GM23338 (cell line): ENCODE measurements around the gene SP140L. TPM values are rescaled to one million over a fixed set of nuclear protein-coding genes. Genes with fewer than 3 reads are reported as not detected.

Experiments used
- ATAC-seq: fragments of 200-7000 bp; cut with Tn5 transposase; 3 replicates; pipeline ENCODE4 v1.9.1; 2020
- DNase-seq: peaks from one replicate; pipeline ENCODE4 v3.0.0-alpha.2; 2015; ENCODE audit warnings: low spot score
- H2AFZ ChIP-seq: fragments of 200-600 bp; sonication (generic); 2 replicates; pipeline ENCODE4 v1.8.0; 2016; ENCODE audit warnings: antibody characterized with exemption, mild to moderate bottlenecking, moderate library complexity
- H3F3A ChIP-seq: fragments of 200-600 bp; sonication (generic); replicated peaks from 2 replicates; pipeline ENCODE4 v1.8.0; 2017; ENCODE audit warnings: antibody characterized with exemption, mixed run types, low read depth
- H3K27ac ChIP-seq: fragments of 200-600 bp; sonication (generic); 2 replicates; pipeline ENCODE4 v1.6.1; 2016; ENCODE audit warnings: low read depth
- H3K27me3 ChIP-seq: fragments of 200-600 bp; sonication (generic); 2 replicates; pipeline ENCODE4 v1.8.0; 2016; ENCODE audit warnings: mild to moderate bottlenecking, mixed run types, moderate library complexity; ENCODE audit not compliant: insufficient read depth
- H3K36me3 ChIP-seq: fragments of 200-600 bp; sonication (generic); 2 replicates; pipeline ENCODE4 v1.8.0; 2016; ENCODE audit warnings: mild to moderate bottlenecking; ENCODE audit not compliant: insufficient read depth
- H3K4me1 ChIP-seq: fragments of 200-600 bp; sonication (generic); 2 replicates; pipeline ENCODE4 v1.8.0; 2016; ENCODE audit warnings: mild to moderate bottlenecking, moderate library complexity; ENCODE audit not compliant: insufficient read depth
- H3K4me2 ChIP-seq: fragments of 200-600 bp; sonication (generic); 2 replicates; pipeline ENCODE4 v1.7.1; 2017; ENCODE audit warnings: mixed run types
- H3K4me3 ChIP-seq: fragments of 200-600 bp; sonication (generic); 2 replicates; pipeline ENCODE4 v1.6.1; 2016; ENCODE audit warnings: mixed run types
- H3K79me2 ChIP-seq: fragments of 200-600 bp; sonication (generic); replicated peaks from 2 replicates; pipeline ENCODE4 v1.8.0; 2017; ENCODE audit warnings: mild to moderate bottlenecking; ENCODE audit not compliant: insufficient read depth
- H3K9me2 ChIP-seq: fragments of 200-600 bp; sonication (generic); 2 replicates; pipeline ENCODE4 v1.8.0; 2017; ENCODE audit not compliant: insufficient read depth
- H4K20me1 ChIP-seq: fragments of 200-600 bp; sonication (generic); replicated peaks from 2 replicates; pipeline ENCODE4 v1.8.0; 2017; ENCODE audit warnings: mild to moderate bottlenecking; ENCODE audit not compliant: insufficient read depth
- H3K27ac Mint-ChIP-seq: 2 replicates; pipeline ENCODE4 v1.8.0; 2020; ENCODE audit warnings: inconsistent platforms, mild to moderate bottlenecking, moderate library complexity, mixed read lengths
- H3K27me3 Mint-ChIP-seq: 3 replicates; pipeline ENCODE4 v1.8.0; 2022; ENCODE audit warnings: low read depth, mild to moderate bottlenecking, moderate library complexity, mixed read lengths, inconsistent platforms; ENCODE audit not compliant: insufficient read depth, poor library complexity
- H3K36me3 Mint-ChIP-seq: 3 replicates; pipeline ENCODE4 v1.8.0; 2021; ENCODE audit warnings: low read depth, mild to moderate bottlenecking, inconsistent platforms, moderate library complexity, mixed read lengths
- H3K4me1 Mint-ChIP-seq: 3 replicates; pipeline ENCODE4 v1.8.0; 2020; ENCODE audit warnings: mild to moderate bottlenecking, inconsistent platforms, mixed read lengths
- H3K4me3 Mint-ChIP-seq: 3 replicates; pipeline ENCODE4 v1.8.0; 2021; ENCODE audit warnings: moderate library complexity, mild to moderate bottlenecking, inconsistent platforms, mixed read lengths
- H3K9me3 Mint-ChIP-seq: 3 replicates; pipeline ENCODE4 v1.8.0; 2020; ENCODE audit warnings: moderate library complexity, mild to moderate bottlenecking, inconsistent platforms, mixed read lengths
- CREB1 ChIP-seq: fragments of 250-450 bp; sonication (Bioruptor Pico); IDR thresholded peaks from 2 replicates; pipeline ENCODE4 v1.5.0; 2020; ENCODE audit warnings: low read depth, mild to moderate bottlenecking, moderate library complexity
- EZH2 ChIP-seq: fragments of 200-600 bp; sonication (generic); IDR thresholded peaks from one replicate; pipeline ENCODE4 v1.8.0; 2017; ENCODE audit warnings: antibody characterized with exemption, mild to moderate bottlenecking, low read depth; ENCODE audit not compliant: unreplicated experiment
- EZH2phosphoT487 ChIP-seq: fragments of 200-600 bp; sonication (generic); IDR thresholded peaks from one replicate; pipeline ENCODE4 v1.8.1; 2018; ENCODE audit warnings: antibody characterized with exemption; ENCODE audit not compliant: unreplicated experiment
- JUNB ChIP-seq: IDR thresholded peaks from one replicate; pipeline ENCODE4 v1.6.1; 2016; ENCODE audit warnings: antibody characterized with exemption; ENCODE audit not compliant: unreplicated experiment
- NANOG ChIP-seq: IDR thresholded peaks from 2 replicates; pipeline ENCODE4 v1.6.1; 2016; ENCODE audit warnings: antibody characterized with exemption, borderline replicate concordance
- POLR2AphosphoS5 ChIP-seq: IDR thresholded peaks from 2 replicates; pipeline ENCODE4 v1.6.1; 2016; ENCODE audit warnings: antibody characterized with exemption, low read depth
- STAT1 ChIP-seq: IDR thresholded peaks from one replicate; pipeline ENCODE4 v1.6.1; 2016; ENCODE audit warnings: antibody characterized with exemption; ENCODE audit not compliant: unreplicated experiment
- ZNF114 ChIP-seq: fragments of 250-450 bp; sonication (Bioruptor Pico); IDR thresholded peaks from 2 replicates; pipeline ENCODE4 v1.5.0; 2020; ENCODE audit warnings: mild to moderate bottlenecking, moderate library complexity
- ZNF331 ChIP-seq: fragments of 250-450 bp; sonication (Bioruptor Pico); IDR thresholded peaks from 2 replicates; pipeline ENCODE4 v1.5.0; 2020; ENCODE audit warnings: low read depth, mild to moderate bottlenecking, moderate library complexity
- polyA plus RNA-seq: library from polyadenylated mRNA; unstranded; fragments of >200 nt; fragmentation: Nextera tagmentation; extraction: Ambion mirVana; gene quantifications from 2 replicates; pipeline ENCODE4 v1.2.1, GENCODE V29; 2016
- total RNA-seq: library from RNA; depleted of rRNA; stranded (reverse); fragments of >200 nt; shearing (Covaris generic); gene quantifications from 2 replicates; pipeline ENCODE4 v1.2.3, GENCODE V29; 2014
- TF ChIP-seq, protein P1 (sequence below): IDR thresholded peaks from 2 replicates; pipeline ENCODE4 v1.6.1; 2016; ENCODE audit warnings: antibody characterized with exemption
- TF ChIP-seq, protein P2 (sequence below): IDR thresholded peaks from one replicate; pipeline ENCODE4 v1.6.1; 2018; ENCODE audit warnings: antibody characterized with exemption; ENCODE audit not compliant: unreplicated experiment
- TF ChIP-seq, protein P3 (sequence below), 2 experiments: fragments of 200-600 bp in 1 of 2; sonication (generic) in 1 of 2; conservative IDR thresholded peaks; 2 replicates each; pipeline versions ENCODE4 v1.5.1 to v1.6.1; 2016 to 2017; ENCODE audit warnings: antibody characterized with exemption in 2 of 2, low read depth in 2 of 2, mild to moderate bottlenecking in 2 of 2, moderate library complexity in 1 of 2
- TF ChIP-seq, protein P4 (sequence below): fragments of 250-450 bp; sonication (Bioruptor Pico); IDR thresholded peaks from 2 replicates; pipeline ENCODE4 v1.5.0; 2020; ENCODE audit warnings: mild to moderate bottlenecking, moderate library complexity

Gene SP140L
- total and polyA plus RNA-seq, 2 experiments from 2014 or later: 1.3 to 1.7 TPM

DNA sequence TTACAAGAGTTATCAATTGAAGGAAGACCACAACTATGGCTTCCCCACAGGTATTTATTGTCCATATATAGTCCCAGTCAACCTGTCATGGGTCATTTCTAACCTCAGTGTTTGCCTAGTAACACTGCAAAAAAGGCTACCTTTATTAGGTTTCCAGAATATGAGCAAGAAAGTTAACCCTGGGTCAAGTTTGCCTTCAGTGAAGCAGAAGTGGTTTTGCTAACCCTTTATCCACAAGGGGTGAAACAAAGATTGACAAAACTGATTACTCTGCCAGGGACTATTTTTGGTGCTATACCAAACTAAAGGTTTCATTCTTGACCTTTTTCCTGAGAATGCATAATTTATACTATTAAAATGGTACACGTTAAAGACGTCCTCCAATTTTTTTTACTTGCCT, 117.8 kb downstream of the SP140L start:
- Histone ChIP-seq H3K4me3 (no peak overlapping the region), H3K36me3 (no peaks in the 10 kb centered on the region), H3K4me2 (no peak overlapping the region), H3K4me1 (no peaks in the 10 kb centered on the region; the same call in 1 of the 2 replicates), H3K79me2 (no peaks in the 10 kb centered on the region), H4K20me1 (no peaks in the 10 kb centered on the region), H3K9me2 (peaks cover 15% of the 10 kb centered on the region; the same call in 1 of the 2 replicates), H3K27ac (no peak overlapping the region), H2AFZ (no peak overlapping the region), H3F3A (no peaks in the 10 kb centered on the region), H3K27me3 (no peaks in the 10 kb centered on the region)
- Mint-ChIP-seq H3K27me3 (no peaks in the 10 kb centered on the region), H3K9me3 (peaks cover 3% of the 10 kb centered on the region; the same call in 1 of the 3 replicates), H3K36me3 (no peaks in the 10 kb centered on the region), H3K4me1 (peaks cover 8% of the 10 kb centered on the region), H3K27ac (no peak overlapping the region), H3K4me3 (no peak overlapping the region)
- DNase-seq (no peak), ATAC-seq (no peak)
- TF ChIP-seq EZH2: no peak
- TF ChIP-seq ZNF331 (CRISPR knock-in tag): no peak
- TF ChIP-seq JUNB: no peak
- TF ChIP-seq, protein P1, sequence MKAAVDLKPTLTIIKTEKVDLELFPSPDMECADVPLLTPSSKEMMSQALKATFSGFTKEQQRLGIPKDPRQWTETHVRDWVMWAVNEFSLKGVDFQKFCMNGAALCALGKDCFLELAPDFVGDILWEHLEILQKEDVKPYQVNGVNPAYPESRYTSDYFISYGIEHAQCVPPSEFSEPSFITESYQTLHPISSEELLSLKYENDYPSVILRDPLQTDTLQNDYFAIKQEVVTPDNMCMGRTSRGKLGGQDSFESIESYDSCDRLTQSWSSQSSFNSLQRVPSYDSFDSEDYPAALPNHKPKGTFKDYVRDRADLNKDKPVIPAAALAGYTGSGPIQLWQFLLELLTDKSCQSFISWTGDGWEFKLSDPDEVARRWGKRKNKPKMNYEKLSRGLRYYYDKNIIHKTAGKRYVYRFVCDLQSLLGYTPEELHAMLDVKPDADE: no peak
- TF ChIP-seq CREB1 (CRISPR knock-in tag): no peak
- TF ChIP-seq, protein P2, sequence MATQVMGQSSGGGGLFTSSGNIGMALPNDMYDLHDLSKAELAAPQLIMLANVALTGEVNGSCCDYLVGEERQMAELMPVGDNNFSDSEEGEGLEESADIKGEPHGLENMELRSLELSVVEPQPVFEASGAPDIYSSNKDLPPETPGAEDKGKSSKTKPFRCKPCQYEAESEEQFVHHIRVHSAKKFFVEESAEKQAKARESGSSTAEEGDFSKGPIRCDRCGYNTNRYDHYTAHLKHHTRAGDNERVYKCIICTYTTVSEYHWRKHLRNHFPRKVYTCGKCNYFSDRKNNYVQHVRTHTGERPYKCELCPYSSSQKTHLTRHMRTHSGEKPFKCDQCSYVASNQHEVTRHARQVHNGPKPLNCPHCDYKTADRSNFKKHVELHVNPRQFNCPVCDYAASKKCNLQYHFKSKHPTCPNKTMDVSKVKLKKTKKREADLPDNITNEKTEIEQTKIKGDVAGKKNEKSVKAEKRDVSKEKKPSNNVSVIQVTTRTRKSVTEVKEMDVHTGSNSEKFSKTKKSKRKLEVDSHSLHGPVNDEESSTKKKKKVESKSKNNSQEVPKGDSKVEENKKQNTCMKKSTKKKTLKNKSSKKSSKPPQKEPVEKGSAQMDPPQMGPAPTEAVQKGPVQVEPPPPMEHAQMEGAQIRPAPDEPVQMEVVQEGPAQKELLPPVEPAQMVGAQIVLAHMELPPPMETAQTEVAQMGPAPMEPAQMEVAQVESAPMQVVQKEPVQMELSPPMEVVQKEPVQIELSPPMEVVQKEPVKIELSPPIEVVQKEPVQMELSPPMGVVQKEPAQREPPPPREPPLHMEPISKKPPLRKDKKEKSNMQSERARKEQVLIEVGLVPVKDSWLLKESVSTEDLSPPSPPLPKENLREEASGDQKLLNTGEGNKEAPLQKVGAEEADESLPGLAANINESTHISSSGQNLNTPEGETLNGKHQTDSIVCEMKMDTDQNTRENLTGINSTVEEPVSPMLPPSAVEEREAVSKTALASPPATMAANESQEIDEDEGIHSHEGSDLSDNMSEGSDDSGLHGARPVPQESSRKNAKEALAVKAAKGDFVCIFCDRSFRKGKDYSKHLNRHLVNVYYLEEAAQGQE: no peak
- no peak for TF ChIP-seq ZNF114 (CRISPR knock-in tag)
- TF ChIP-seq EZH2phosphoT487: no peak
- TF ChIP-seq, protein P3, sequence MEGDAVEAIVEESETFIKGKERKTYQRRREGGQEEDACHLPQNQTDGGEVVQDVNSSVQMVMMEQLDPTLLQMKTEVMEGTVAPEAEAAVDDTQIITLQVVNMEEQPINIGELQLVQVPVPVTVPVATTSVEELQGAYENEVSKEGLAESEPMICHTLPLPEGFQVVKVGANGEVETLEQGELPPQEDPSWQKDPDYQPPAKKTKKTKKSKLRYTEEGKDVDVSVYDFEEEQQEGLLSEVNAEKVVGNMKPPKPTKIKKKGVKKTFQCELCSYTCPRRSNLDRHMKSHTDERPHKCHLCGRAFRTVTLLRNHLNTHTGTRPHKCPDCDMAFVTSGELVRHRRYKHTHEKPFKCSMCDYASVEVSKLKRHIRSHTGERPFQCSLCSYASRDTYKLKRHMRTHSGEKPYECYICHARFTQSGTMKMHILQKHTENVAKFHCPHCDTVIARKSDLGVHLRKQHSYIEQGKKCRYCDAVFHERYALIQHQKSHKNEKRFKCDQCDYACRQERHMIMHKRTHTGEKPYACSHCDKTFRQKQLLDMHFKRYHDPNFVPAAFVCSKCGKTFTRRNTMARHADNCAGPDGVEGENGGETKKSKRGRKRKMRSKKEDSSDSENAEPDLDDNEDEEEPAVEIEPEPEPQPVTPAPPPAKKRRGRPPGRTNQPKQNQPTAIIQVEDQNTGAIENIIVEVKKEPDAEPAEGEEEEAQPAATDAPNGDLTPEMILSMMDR (conservative IDR thresholded peaks at IDR 0.05; ENCODE audit: low read depth in 2 of 2): no peak
- TF ChIP-seq, protein P4, sequence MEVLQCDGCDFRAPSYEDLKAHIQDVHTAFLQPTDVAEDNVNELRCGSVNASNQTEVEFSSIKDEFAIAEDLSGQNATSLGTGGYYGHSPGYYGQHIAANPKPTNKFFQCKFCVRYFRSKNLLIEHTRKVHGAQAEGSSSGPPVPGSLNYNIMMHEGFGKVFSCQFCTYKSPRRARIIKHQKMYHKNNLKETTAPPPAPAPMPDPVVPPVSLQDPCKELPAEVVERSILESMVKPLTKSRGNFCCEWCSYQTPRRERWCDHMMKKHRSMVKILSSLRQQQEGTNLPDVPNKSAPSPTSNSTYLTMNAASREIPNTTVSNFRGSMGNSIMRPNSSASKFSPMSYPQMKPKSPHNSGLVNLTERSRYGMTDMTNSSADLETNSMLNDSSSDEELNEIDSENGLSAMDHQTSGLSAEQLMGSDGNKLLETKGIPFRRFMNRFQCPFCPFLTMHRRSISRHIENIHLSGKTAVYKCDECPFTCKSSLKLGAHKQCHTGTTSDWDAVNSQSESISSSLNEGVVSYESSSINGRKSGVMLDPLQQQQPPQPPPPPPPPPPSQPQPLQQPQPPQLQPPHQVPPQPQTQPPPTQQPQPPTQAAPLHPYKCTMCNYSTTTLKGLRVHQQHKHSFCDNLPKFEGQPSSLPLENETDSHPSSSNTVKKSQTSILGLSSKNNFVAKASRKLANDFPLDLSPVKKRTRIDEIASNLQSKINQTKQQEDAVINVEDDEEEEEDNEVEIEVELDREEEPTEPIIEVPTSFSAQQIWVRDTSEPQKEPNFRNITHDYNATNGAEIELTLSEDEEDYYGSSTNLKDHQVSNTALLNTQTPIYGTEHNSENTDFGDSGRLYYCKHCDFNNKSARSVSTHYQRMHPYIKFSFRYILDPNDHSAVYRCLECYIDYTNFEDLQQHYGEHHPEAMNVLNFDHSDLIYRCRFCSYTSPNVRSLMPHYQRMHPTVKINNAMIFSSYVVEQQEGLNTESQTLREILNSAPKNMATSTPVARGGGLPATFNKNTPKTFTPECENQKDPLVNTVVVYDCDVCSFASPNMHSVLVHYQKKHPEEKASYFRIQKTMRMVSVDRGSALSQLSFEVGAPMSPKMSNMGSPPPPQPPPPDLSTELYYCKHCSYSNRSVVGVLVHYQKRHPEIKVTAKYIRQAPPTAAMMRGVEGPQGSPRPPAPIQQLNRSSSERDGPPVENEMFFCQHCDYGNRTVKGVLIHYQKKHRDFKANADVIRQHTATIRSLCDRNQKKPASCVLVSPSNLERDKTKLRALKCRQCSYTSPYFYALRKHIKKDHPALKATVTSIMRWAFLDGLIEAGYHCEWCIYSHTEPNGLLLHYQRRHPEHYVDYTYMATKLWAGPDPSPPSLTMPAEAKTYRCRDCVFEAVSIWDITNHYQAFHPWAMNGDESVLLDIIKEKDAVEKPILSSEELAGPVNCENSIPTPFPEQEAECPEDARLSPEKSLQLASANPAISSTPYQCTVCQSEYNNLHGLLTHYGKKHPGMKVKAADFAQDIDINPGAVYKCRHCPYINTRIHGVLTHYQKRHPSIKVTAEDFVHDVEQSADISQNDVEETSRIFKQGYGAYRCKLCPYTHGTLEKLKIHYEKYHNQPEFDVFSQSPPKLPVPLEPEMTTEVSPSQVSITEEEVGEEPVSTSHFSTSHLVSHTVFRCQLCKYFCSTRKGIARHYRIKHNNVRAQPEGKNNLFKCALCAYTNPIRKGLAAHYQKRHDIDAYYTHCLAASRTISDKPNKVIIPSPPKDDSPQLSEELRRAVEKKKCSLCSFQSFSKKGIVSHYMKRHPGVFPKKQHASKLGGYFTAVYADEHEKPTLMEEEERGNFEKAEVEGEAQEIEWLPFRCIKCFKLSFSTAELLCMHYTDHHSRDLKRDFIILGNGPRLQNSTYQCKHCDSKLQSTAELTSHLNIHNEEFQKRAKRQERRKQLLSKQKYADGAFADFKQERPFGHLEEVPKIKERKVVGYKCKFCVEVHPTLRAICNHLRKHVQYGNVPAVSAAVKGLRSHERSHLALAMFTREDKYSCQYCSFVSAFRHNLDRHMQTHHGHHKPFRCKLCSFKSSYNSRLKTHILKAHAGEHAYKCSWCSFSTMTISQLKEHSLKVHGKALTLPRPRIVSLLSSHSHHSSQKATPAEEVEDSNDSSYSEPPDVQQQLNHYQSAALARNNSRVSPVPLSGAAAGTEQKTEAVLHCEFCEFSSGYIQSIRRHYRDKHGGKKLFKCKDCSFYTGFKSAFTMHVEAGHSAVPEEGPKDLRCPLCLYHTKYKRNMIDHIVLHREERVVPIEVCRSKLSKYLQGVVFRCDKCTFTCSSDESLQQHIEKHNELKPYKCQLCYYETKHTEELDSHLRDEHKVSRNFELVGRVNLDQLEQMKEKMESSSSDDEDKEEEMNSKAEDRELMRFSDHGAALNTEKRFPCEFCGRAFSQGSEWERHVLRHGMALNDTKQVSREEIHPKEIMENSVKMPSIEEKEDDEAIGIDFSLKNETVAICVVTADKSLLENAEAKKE (CRISPR knock-in tag): no peak
- no peak for TF ChIP-seq STAT1
- no peak for TF ChIP-seq NANOG
- no peak for TF ChIP-seq POLR2AphosphoS5
